ENCODE measurements around the gene PELI3. TPM values are rescaled to one million over a fixed set of nuclear protein-coding genes. Genes with fewer than 3 reads are reported as not detected.

The PELI3 gene
- total RNA-seq, 1 donor from 2014 or later: 4.4 TPM

GRCh38 chr11:66497206-66497605 lies 30.5 kb downstream of the PELI3 start:
- DNase-seq (ENCODE audit: low read depth in 2 of 2): no peak

GRCh38 chr11:66498506-66498905 lies 31.8 kb downstream of the PELI3 start:
- DNase-seq (ENCODE audit: low read depth in 2 of 2): no peak

GRCh38 chr11:66505276-66505816 lies 38.6 kb downstream of the PELI3 start:
- no peak for DNase-seq (ENCODE audit: low read depth in 2 of 2)

GRCh38 chr11:66509131-66509561 lies 42.4 kb downstream of the PELI3 start:
- no peak for DNase-seq (ENCODE audit: low read depth in 2 of 2)

GRCh38 chr11:66510271-66510989 lies 43.7 kb downstream of the PELI3 start, which contains the start of gene BBS1:
TSS of gene BBS1 (plus strand) at chr11:66510635. CDS start at chr11:66510660, 25 bp downstream.
- DNase-seq (ENCODE audit: low read depth in 2 of 2): peak; percentile 78 to 84

GRCh38 chr11:66510990-66511339 lies 44.3 kb downstream of the PELI3 start:
- no peak for DNase-seq (ENCODE audit: low read depth in 2 of 2)

GRCh38 chr11:66523611-66524010 lies 56.9 kb downstream of the PELI3 start:
- DNase-seq (ENCODE audit: low read depth in 2 of 2): no peak

- no peak for DNase-seq (ENCODE audit: low read depth in 2 of 2)
Observed at GRCh38 chr11:66524304-66525040, 57.8 kb downstream of the PELI3 start.

Other genes starting within 250 kb of the PELI3 start
- 7.3 and 8.7 TPM in 2 replicates for gene KLC2, start 209.2 kb upstream of the PELI3 start, total RNA-seq
- 64.1 and 70.8 TPM in 2 replicates for gene RAB1B, start 198.3 kb upstream of the PELI3 start, total RNA-seq
- under 0.01 TPM in 1 of 2 replicates, not detected in the other for gene CNIH2, start 188.7 kb upstream of the PELI3 start, total RNA-seq
- 95.9 and 136 TPM in 2 replicates for gene YIF1A, start 177.8 kb upstream of the PELI3 start, total RNA-seq
- under 0.01 TPM in 1 of 2 replicates, not detected in the other for gene TMEM151A, start 175.0 kb upstream of the PELI3 start, total RNA-seq
- under 0.01 TPM in 2 replicates for gene CD248, start 149.9 kb upstream of the PELI3 start, total RNA-seq
- gene RIN1, start 130.5 kb upstream of the PELI3 start, total RNA-seq: 2.8 and 3.5 TPM in 2 replicates
- 49.7 and 54.6 TPM in 2 replicates for gene BRMS1, start 121.8 kb upstream of the PELI3 start, total RNA-seq
- 16.1 and 19.8 TPM in 2 replicates for gene B4GAT1, start 119.3 kb upstream of the PELI3 start, total RNA-seq
- gene SLC29A2, start 95.1 kb upstream of the PELI3 start, total RNA-seq: 0.22 and 0.79 TPM in 2 replicates
- not detected in 2 replicates for gene NPAS4, start 45.9 kb upstream of the PELI3 start, total RNA-seq
- gene MRPL11, start 28.1 kb upstream of the PELI3 start, total RNA-seq: 30.9 and 31.9 TPM in 2 replicates
- gene DPP3, start 13.5 kb downstream of the PELI3 start, total RNA-seq: 46.4 and 48.4 TPM in 2 replicates
- 12.1 and 12.9 TPM in 2 replicates for gene BBS1, start 43.7 kb downstream of the PELI3 start, total RNA-seq
- gene ZDHHC24, start 79.1 kb downstream of the PELI3 start, total RNA-seq: 12.0 and 20.8 TPM in 2 replicates
- under 0.01 TPM in 1 of 2 replicates, not detected in the other for gene ACTN3, start 80.0 kb downstream of the PELI3 start, total RNA-seq
- 18.5 and 49.6 TPM in 2 replicates for gene CTSF, start 101.7 kb downstream of the PELI3 start, total RNA-seq
- under 0.01 and 0.20 TPM in 2 replicates for gene CCDC87, start 126.2 kb downstream of the PELI3 start, total RNA-seq
- 21.2 and 25.5 TPM in 2 replicates for gene CCS, start 126.3 kb downstream of the PELI3 start, total RNA-seq
- gene RBM14, start 149.7 kb downstream of the PELI3 start, total RNA-seq: 12.9 and 15.1 TPM in 2 replicates
- gene RBM4, start 171.8 kb downstream of the PELI3 start, total RNA-seq: 105 and 106 TPM in 2 replicates
- 16.6 and 22.2 TPM in 2 replicates for gene RBM4B, start 211.0 kb downstream of the PELI3 start, total RNA-seq